GM12878 (cell line): ENCODE measurements around the gene TRPC6.

ENCODE experiments used
- BMI1 ChIP-seq: fragments of 450-650 bp; IDR thresholded peaks from 2 replicates; pipeline ENCODE4 v1.6.1; 2016; ENCODE audit warnings: mild to moderate bottlenecking, moderate library complexity, borderline replicate concordance
- JUND ChIP-seq: IDR thresholded peaks from 2 replicates; pipeline ENCODE4 v1.6.1; 2012; ENCODE audit warnings: low read depth, mild to moderate bottlenecking, low read length, improper control_type of control experiment, moderate library complexity
- RB1 ChIP-seq: fragments of 450-650 bp; formaldehyde crosslinking; IDR thresholded peaks from 2 replicates; pipeline ENCODE4 v1.6.1; 2017; ENCODE audit warnings: mild to moderate bottlenecking, borderline replicate concordance
- RCOR1 ChIP-seq: conservative IDR thresholded peaks from 2 replicates; pipeline ENCODE4 v1.6.1; 2012; ENCODE audit warnings: low read depth, low read length, improper control_type of control experiment
- RELA ChIP-seq: fragments of 450-650 bp; IDR thresholded peaks from 2 replicates; pipeline ENCODE4 v1.8.0; 2014; ENCODE audit warnings: borderline replicate concordance; ENCODE audit not compliant: partially characterized antibody
- SRF ChIP-seq, 2 experiments: IDR thresholded peaks; 2 replicates each; pipeline ENCODE4 v1.6.1; 2011; ENCODE audit warnings: low read depth in 2 of 2, low read length in 2 of 2, mild to moderate bottlenecking in 1 of 2, moderate library complexity in 1 of 2
- USF2 ChIP-seq: IDR thresholded peaks from 2 replicates; pipeline ENCODE4 v1.6.1; 2011; ENCODE audit warnings: low read depth, low read length, improper control_type of control experiment, borderline replicate concordance
- TF ChIP-seq, protein P1 (sequence below): IDR thresholded peaks from 2 replicates; pipeline ENCODE4 v1.6.1; 2012; ENCODE audit warnings: low read length, inconsistent platforms
- TF ChIP-seq, protein P2 (sequence below), 3 experiments: IDR thresholded peaks in 2 of 3; conservative IDR thresholded peaks in 1 of 3; 2 replicates each; pipeline ENCODE4 v1.5.1; 2011; ENCODE audit warnings: low read depth in 3 of 3, low read length in 3 of 3, mild to moderate bottlenecking in 3 of 3, control low read depth in 2 of 3, moderate library complexity in 2 of 3, inconsistent platforms in 1 of 3, mixed read lengths in 1 of 3; ENCODE audit not compliant: control insufficient read depth in 2 of 3, insufficient read depth in 1 of 3; ENCODE audit errors: extremely low read depth in 1 of 3

- TF ChIP-seq RCOR1 (no peak), BMI1 (no peak), JUND (no peak), RB1 (no peak), USF2 (no peak), RELA (no peak), SRF (IDR thresholded peaks at IDR 0.05; ENCODE audit: low read depth in 2 of 2, low read length in 2 of 2) (no peak)
- TF ChIP-seq, protein P1, sequence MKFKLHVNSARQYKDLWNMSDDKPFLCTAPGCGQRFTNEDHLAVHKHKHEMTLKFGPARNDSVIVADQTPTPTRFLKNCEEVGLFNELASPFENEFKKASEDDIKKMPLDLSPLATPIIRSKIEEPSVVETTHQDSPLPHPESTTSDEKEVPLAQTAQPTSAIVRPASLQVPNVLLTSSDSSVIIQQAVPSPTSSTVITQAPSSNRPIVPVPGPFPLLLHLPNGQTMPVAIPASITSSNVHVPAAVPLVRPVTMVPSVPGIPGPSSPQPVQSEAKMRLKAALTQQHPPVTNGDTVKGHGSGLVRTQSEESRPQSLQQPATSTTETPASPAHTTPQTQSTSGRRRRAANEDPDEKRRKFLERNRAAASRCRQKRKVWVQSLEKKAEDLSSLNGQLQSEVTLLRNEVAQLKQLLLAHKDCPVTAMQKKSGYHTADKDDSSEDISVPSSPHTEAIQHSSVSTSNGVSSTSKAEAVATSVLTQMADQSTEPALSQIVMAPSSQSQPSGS: no peak
- TF ChIP-seq, protein P2, sequence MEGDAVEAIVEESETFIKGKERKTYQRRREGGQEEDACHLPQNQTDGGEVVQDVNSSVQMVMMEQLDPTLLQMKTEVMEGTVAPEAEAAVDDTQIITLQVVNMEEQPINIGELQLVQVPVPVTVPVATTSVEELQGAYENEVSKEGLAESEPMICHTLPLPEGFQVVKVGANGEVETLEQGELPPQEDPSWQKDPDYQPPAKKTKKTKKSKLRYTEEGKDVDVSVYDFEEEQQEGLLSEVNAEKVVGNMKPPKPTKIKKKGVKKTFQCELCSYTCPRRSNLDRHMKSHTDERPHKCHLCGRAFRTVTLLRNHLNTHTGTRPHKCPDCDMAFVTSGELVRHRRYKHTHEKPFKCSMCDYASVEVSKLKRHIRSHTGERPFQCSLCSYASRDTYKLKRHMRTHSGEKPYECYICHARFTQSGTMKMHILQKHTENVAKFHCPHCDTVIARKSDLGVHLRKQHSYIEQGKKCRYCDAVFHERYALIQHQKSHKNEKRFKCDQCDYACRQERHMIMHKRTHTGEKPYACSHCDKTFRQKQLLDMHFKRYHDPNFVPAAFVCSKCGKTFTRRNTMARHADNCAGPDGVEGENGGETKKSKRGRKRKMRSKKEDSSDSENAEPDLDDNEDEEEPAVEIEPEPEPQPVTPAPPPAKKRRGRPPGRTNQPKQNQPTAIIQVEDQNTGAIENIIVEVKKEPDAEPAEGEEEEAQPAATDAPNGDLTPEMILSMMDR (IDR thresholded peaks at IDR 0.05 in 2 of 3, conservative IDR thresholded peaks at IDR 0.05 in 1 of 3; ENCODE audit: control insufficient read depth in 2 of 3, extremely low read depth in 1 of 3, insufficient read depth in 1 of 3, low read depth in 3 of 3, low read length in 3 of 3): peak in 1 of 3 experiments; percentile 9; a peak in 1 of 6 replicates
These were observed 36.2 kb upstream of the TRPC6 start for GRCh38 chr11:101620026-101620425.
